HL-60 (cell line): ENCODE data around the gene COL18A1.

ENCODE experiments used
- CTCF ChIP-seq: IDR thresholded peaks from one replicate; pipeline ENCODE4 v1.5.1; 2011; ENCODE audit warnings: low read length, control low read depth, inconsistent platforms; ENCODE audit not compliant: insufficient read depth
- POLR2AphosphoS5 ChIP-seq: IDR thresholded peaks from 2 replicates; pipeline ENCODE4 v1.6.1; 2012; ENCODE audit warnings: low read depth
- SPI1 ChIP-seq: IDR thresholded peaks from 2 replicates; pipeline ENCODE4 v1.6.1; 2012; ENCODE audit warnings: low read depth, mild to moderate bottlenecking, borderline replicate concordance
- TF ChIP-seq, protein P1 (sequence below): IDR thresholded peaks from 2 replicates; pipeline ENCODE4 v1.6.1; 2012; ENCODE audit warnings: low read depth; ENCODE audit not compliant: insufficient replicate concordance

DNA sequence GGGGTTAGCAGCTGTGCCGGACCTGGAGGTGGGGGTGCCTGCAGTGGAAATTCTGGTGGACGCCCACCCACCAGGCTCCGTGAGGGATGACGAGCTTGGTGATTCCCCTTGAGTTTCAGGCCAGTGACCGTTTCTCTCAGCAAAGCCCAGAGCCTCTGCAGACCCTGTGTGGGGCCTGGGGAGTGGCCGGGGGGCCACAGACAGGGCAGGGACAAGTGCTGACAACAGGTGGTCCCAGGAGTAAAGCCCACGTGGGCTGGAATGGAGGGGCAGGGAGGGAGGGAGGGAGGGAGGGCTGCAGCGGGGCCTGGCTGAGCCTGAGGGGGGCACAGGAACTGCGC lies 52.8 kb downstream of the COL18A1 start:
- no peak for TF ChIP-seq CTCF
- TF ChIP-seq POLR2AphosphoS5 = no peak
- no peak for TF ChIP-seq SPI1
- TF ChIP-seq, protein P1, sequence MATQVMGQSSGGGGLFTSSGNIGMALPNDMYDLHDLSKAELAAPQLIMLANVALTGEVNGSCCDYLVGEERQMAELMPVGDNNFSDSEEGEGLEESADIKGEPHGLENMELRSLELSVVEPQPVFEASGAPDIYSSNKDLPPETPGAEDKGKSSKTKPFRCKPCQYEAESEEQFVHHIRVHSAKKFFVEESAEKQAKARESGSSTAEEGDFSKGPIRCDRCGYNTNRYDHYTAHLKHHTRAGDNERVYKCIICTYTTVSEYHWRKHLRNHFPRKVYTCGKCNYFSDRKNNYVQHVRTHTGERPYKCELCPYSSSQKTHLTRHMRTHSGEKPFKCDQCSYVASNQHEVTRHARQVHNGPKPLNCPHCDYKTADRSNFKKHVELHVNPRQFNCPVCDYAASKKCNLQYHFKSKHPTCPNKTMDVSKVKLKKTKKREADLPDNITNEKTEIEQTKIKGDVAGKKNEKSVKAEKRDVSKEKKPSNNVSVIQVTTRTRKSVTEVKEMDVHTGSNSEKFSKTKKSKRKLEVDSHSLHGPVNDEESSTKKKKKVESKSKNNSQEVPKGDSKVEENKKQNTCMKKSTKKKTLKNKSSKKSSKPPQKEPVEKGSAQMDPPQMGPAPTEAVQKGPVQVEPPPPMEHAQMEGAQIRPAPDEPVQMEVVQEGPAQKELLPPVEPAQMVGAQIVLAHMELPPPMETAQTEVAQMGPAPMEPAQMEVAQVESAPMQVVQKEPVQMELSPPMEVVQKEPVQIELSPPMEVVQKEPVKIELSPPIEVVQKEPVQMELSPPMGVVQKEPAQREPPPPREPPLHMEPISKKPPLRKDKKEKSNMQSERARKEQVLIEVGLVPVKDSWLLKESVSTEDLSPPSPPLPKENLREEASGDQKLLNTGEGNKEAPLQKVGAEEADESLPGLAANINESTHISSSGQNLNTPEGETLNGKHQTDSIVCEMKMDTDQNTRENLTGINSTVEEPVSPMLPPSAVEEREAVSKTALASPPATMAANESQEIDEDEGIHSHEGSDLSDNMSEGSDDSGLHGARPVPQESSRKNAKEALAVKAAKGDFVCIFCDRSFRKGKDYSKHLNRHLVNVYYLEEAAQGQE = no peak
